ENCODE data around the gene AP2A2.

The AP2A2 gene

GRCh38 chr11:1057806-1058205 lies 132.1 kb downstream of the AP2A2 start:
- no peak for DNase-seq (ENCODE audit: low spot score)

DNA sequence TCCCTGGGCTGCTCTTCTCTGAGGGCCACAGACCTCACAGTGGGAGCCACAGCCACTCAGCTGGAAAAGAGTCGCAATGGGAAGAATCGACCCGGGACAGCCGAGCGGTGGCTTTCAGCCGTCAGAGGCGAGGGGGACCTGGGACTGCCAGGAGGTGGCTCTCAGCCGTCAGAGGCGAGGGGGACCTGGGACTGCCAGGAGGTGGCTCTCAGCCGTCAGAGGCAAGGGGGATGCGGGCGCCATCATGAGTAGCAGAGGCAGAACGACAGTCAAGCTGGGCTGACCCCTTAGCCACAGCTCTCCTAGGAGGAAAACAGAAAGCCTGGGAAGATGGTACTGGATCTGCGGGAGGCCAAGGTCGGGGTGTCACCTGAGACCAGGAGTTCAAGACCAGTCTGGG lies 134.1 kb downstream of the AP2A2 start:
- no peak for DNase-seq (ENCODE audit: low spot score)

GRCh38 chr11:1060410-1060809 lies 134.7 kb downstream of the AP2A2 start:
- no peak for DNase-seq (ENCODE audit: low spot score)

GRCh38 chr11:1060852-1061616 lies 135.4 kb downstream of the AP2A2 start:
- no peak for DNase-seq (ENCODE audit: low spot score)

Data from pons (tissue), 1 donor.